NCI-H2107 treated with DMSO at 0.1 percent for 48 hours (cell line): ENCODE measurements around the gene NUAK1.

Source experiments
- DNase-seq: peaks from one replicate; lab custom pipeline; 2025; ENCODE audit not compliant: unreplicated experiment; lab: John Stamatoyannopoulos, UW

NUAK1 gene

DNA sequence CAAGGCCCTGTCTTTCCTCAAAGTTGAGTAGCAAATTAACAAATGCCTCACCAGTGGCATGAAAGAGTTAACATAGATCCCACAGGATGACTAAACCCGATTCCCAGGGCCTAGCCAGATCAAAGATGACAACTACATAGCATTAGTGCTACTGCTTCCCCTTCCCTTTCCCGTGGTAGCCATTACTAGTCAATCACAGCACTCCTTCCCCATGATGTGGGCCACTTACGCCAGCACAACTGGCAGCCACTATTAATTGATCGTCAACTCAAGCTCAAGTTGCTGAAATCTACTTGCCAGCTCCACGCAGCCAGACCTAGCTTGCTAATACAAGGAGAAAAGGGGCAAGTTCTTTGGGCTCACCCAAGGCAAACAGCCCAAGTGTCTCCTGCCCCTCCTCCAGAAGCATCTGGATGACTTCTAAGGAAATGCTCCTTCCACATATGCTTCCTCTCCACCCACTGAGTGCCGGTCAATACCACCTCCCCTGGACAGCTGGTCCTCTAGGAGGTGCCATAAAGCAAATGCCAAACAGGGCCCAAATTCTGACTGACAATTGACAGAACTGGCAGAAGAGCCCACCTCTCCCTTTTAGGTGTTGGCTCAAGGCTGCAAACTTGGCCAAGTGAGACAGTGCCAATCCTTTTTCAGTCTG is 72.6 kb downstream of the NUAK1 start:
- no peak for DNase-seq

GRCh38 chr12:106065506-106065905 is 73.2 kb downstream of the NUAK1 start:
- no peak for DNase-seq

DNA sequence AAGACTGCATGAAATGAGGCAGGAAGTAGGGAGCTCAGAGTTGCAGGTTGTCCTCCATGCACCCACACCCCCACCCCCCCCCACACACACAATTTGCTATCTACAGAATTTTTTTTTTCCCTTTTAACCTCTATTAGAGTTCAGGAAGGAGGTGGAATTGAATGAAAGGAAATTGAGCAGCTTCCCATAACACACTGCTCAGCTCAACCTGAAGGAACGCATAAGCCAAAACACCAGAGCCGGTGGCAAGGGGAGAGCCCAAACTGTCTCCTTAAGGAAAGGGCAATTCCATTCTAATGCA is 74.1 kb downstream of the NUAK1 start:
- no peak for DNase-seq

- no peak for DNase-seq
Observed at GRCh38 chr12:106063826-106064720, 74.7 kb downstream of the NUAK1 start.

GRCh38 chr12:106062693-106063092 is 76.1 kb downstream of the NUAK1 start:
- peak; percentile 20 for DNase-seq

- no peak for DNase-seq
Observed at GRCh38 chr12:106058256-106059182, 80.2 kb downstream of the NUAK1 start.

- no peak for DNase-seq
Observed at GRCh38 chr12:106054049-106054448, 84.7 kb downstream of the NUAK1 start.

DNA sequence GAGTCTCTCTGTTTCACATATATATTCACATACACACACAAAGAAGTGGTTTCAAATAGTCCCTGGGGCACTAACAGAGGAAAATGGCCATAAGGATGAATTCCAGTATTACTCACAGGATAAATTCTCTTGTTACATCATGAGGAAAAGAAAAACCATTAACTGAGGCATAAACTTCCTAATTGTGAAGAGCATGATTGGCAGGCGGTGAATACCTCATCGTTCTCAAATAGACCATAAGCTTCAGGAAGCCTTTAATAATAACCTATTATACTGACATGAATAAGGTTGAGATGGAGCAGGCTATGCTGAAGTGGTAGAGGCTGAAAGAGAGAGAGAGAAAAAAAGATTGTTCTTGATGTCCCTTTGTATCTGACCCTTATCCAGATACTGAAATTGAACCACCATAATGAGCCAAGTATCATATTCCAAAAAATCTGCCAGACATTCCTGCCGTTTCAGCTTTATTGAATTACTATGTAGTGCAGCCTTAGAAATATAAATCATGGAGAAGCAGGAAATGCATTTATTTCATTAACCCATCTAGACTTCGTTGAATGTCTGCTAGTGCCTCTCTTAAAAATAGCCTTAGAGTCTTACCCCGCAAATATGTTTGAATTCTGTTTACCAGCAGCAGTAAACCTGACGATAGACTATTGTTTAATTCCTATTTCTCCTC is 86.8 kb downstream of the NUAK1 start:
- no peak for DNase-seq

DNA sequence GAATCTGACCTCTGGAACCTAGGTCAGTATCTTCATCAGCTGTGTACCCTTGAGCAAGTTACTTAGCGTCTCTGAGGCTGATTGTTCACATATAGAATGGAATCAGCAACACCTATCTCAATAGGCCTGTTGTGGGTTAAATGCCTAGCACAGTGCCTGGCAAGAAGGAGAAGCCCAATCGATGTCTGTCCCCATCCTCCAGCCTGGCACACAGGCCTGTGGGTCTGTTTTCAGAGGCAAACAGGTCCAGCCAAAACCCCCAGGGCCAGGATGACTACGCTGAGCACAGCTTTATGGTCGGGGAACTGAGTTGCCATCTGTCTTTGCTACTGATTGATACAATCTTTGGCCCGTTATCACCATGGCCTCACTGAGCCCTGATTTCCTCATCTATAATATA is 89.2 kb downstream of the NUAK1 start:
- DNase-seq, result no peak

DNA sequence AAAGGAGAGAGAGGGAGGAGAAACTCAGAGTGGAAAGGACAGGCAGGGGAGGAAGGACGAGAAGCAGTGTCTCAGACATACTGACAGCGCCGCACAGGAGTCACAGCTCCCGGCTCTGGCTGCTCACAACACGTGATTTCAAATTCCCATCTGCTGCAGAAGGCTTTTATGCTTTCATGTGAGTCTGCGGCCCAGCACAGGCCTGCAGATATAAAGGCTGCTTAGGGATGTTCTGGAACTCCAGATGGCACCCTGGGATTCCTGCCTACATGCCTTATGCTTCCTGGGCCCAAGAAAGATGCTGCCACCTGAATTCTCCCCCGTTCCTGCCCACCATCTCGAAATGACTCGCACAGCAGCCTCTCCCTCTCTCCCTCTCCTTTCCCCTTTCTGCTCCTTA is 89.6 kb downstream of the NUAK1 start:
- DNase-seq, result no peak

- DNase-seq, result no peak
Observed at GRCh38 chr12:106048676-106049075, 90.1 kb downstream of the NUAK1 start.

- DNase-seq, result no peak
Observed at GRCh38 chr12:106048016-106048415, 90.7 kb downstream of the NUAK1 start.

GRCh38 chr12:106046947-106047346 is 91.8 kb downstream of the NUAK1 start:
- no peak for DNase-seq

DNA sequence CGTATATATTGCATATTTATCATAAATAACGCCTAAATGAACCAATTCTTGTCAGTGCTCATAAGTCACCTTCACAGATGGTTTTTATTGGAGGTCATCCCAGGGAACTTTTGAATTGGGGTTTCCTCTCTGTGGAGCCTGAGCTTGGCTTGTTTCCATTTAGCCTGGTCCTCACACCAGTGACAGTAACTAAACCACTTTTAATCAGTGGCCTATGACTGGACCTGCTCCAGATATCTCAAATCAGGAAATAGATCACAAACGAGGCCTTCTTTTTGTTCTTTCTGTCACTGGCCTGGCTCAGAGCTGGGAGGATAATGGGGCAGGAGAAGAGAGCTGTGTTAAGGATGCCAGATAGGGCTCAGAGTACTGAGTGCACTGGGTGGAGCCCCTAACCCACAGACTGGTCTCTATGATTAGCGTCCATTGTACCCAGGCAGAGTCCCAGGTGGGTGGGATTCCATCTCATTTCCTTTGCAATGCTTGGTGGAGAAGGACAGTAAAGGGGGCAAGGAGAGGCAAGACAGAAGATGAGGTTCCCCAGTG is 92.4 kb downstream of the NUAK1 start:
- DNase-seq, result no peak

DNA sequence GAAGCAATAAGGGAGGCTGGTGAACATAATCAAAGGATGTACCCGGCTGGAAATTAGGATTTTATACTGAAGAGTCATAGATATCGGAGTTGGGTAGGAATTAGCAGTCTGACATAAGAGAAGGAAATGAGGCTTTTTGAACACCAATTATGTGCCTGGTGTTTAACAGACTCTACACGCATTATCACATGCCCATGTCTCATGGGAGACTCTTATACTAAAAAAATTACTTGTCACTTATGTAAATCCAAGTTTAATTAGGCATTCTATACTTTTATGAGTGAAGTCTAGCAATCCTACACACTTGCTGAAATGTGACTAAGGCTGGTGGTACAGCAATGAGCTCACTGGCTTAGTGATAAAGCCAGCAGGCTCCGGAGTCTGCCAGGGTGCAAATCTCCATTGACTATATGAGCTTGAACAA is 93.5 kb downstream of the NUAK1 start:
- DNase-seq, result no peak

DNA sequence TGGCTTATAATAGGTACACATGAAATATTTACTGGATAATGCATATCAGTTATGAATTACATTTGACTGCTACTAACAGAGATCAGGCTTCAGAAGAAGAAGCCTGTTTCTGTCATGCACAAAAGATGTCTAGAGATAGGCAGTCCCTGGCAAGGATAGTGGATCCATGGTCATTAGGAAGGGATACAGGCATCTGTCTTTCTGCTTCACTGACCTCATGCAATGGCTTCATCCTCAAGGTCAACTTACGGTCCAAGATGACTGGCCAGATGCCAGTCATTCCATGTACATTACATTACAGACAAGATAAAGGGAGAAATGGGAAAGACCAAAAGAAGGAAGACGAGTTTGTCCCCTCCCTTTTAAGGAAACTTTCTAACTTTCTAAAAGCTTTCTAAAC is 94.0 kb downstream of the NUAK1 start:
- DNase-seq, result no peak

DNA sequence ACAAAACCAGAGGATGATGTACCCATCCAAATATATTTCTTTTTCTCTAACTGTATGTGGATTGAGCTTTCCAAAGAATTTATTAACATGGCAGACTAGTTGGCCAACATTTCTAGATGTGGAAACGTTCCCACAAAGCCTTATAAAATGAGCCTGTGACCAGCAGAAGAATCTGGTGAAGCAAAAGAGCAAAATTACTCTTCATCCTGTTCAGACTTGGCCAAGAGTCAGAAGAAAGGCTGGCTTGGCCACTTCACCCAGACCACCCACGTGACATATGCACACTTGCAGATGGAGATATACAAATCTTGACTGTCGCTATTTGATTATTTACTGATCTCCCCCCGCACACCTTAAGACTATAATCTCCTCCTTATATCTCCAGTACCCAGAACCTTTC is 96.7 kb downstream of the NUAK1 start:
- no peak for DNase-seq

DNA sequence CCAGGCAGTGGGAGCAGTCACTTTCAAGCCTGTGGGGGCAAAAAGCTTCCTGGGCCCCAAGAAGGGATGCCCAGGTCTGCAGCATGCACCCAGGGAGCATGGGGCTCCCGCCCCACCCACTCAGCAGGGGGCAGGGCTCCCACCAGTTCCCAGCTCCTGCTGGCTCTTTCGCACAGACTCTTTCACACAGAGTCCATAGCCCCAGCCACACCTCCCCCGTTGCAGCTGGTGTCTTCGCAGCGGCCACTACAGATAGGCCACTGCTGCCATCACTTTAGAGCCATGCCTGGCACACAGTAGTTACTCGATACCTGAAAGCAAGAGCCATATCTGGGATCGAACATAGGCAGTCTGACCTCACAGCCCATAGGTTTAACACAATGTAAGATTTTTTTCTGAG is 98.2 kb downstream of the NUAK1 start:
- no peak for DNase-seq

DNA sequence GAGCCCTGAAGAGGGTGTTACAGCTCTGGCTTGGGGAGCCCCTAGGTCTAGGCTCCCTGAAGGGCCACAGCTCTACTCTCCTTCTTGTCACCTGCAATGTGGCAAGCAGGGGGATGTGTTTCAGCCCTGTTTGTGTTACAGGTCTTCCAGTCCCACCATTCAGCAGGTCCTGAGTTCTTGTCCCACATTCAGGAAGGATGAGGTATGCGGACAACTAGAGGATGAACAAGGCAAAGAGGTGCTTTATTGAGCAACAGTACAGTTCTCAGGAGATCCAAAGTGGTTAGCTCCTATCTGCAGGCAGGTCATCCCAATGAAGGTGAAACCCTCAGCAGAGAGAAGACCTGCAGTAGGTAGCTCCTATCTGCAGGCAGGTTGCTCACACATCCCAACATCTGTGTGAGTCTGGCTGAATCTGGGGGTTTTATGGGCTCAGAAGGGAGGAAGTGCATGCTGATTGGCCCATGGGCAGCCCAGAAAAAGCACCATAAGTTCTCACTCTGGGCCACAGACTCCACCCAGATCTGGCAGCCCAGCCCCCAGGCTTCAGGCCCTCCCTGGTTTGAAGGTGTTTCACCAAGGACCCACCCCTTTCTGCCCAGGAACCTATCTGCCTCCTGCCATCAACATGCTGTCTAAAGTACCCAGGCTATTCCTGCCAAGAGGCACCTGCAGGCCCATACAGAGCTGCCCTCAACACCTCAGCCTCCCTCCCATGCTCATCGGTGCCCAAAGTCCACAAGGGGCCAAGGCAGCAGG is 98.9 kb downstream of the NUAK1 start:
- no peak for DNase-seq

GRCh38 chr12:106039242-106039641 is 99.5 kb downstream of the NUAK1 start:
- DNase-seq, result no peak
